Kidney tubule cell (primary cell): ENCODE data around the gene SQSTM1.

ENCODE experiments used
- DNase-seq: peaks from one replicate; pipeline ENCODE4 v3.0.0-alpha.2; 2018; ENCODE audit warnings: low spot score

SQSTM1 gene

GRCh38 chr5:179806250-179807048 lies 14.3 kb upstream of the SQSTM1 start, which contains the start of gene MGAT4B:
MGAT4B (minus strand) TSS chr5:179806866; CDS start chr5:179806583, 283 bp downstream.
- peak; percentile 82 for DNase-seq

GRCh38 chr5:179812135-179812825 lies 8.4 kb upstream of the SQSTM1 start:
- DNase-seq = no peak

DNA sequence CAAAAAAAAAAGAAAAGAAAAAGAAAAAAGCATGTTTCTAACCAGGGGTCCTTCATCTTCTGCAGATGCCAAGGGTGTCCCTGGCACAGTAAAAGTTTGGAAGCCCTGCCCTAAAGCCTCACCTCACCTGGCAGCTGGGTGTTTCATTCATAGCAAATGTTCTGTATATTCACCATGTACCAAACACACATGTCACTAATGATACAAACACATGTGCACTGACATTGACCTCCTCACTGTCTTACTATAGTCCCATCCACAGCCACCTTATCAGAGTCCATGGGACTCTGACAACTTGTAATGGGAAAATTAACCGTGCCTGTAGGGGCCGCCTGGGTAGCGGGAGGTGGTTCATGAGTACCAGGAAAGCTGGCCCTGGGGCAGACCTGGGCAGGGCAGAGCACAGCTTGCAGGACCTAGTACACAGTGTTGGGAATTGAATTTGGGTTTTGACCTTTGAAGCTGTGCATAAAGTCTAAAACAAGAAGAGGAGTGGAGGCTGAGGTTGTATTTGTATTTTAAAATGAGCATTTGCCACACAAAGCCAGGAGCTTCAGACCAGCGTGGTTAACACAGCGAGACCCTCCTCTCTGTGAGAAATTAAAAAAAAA lies 7.6 kb upstream of the SQSTM1 start:
- DNase-seq = no peak

GRCh38 chr5:179814090-179814489 lies 6.6 kb upstream of the SQSTM1 start:
- no peak for DNase-seq

DNA sequence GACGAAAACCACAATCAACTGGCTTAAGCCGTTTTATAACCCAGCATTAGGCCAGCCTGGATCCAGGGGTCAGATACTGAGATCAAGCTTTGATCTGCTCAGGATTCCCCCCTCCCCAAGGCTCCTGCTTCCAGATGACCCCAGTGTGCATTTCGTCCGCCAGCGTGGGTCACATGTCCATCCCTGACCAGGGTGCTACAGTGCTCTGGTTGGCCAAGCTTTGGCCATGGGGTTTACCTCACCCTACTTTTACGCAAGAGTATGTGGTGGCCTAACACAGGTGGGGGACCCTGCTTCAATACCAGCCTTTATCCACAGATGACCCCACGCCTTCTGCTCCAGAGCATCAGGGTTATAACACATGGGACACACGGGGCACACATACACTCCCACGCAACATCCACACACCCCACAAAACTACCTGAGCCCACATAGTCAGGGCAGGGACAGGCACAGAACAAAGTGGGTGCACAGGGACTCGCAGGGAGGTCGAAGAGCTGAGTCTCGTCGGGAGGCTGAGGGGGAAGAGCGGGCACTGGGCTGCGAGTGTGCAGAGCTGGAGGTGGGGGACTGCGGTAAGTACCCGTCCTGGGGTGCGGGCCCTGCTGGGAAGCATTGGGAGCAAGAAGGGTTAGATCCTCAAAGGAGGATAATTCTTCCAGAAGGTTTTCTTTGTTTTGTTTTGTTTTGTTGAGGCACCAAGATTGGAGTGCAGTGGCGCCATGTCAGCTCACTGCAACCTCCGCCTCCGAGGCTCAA lies 5.0 kb upstream of the SQSTM1 start:
- DNase-seq = no peak

DNA sequence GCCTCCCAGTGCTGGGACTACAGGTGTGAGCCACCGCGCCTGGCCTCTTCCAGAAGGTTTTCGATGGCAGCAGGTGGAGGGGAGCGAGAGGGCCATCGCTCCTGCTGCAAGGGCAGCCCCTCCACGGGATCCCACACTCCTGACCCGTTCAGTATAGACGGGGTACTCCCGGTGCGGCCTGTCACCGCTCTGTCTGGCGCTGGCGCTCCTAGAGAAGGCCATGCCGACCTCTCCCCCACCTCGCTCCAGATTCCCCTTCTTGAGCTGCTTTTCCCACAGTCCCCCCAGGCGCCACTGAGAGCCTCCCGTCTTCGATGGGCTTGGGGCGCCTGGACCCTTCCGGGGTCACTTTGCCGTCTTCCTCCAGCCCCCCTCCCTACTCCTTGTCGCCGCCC lies 4.3 kb upstream of the SQSTM1 start:
- DNase-seq = no peak

DNA sequence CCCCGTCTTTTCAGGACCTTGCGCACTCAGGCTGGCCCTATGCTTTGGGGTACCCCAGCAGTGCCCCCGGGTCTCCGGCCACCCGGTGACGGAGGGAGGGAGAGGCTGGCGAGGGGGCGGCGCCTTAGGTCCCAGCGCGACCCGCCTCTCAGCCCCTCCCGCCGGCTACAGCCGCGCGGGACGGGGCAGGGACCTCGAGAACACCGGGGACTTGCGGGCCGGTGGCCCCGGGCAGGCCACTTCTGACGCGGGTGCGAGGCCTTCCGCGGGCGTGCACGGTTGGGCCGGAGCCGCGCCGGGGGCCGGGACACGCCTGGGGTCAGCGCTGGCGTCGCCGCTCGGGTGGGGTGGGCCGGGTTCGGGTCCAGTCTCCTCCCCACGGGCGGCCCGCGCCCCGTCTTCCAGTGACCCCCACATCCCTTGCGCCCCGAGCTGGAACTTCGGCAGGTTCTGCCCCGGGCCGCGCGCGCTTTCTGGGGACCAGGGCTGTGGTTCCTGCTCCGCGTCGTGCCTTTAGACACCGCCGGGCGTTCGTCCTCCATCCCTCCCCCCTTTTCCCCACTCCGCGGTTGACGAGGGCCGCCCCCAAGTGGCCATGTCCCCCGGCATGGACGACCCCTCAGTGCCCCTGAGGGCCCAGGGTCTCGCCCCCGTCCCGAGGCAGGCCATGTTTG lies 3.8 kb upstream of the SQSTM1 start:
- DNase-seq = no peak

GRCh38 chr5:179817470-179817840 lies 3.2 kb upstream of the SQSTM1 start:
- no peak for DNase-seq

GRCh38 chr5:179817890-179818745 lies 2.6 kb upstream of the SQSTM1 start:
- DNase-seq = peak; percentile 36

DNA sequence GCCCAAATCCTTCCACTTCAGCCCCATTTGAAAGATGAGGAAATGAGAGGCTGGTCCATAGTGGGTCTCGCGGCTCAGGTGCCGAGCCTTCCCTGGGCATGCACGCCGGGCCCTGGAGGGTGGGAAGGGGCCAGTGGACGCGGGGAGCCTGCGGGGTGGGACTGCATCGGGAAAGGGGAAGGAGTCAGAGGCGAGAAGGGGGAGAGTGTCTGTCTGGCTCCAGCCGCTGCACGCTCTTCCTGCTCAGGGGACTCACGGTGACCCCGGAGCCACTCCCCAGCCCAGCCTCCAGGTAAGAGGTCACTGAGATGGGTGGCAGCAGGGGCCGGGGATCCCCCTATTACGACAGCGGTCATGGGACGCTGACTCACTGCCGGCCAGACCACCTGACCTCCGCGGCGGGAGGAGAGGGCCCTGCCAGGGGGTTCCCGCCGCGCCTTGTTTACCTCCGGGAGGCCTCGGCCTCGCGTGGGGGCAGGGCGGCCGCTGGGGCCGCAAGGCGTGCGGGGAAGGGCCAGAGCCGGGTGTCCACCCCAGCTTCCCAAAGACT lies 1.9 kb upstream of the SQSTM1 start:
- DNase-seq = peak; percentile 98

DNA sequence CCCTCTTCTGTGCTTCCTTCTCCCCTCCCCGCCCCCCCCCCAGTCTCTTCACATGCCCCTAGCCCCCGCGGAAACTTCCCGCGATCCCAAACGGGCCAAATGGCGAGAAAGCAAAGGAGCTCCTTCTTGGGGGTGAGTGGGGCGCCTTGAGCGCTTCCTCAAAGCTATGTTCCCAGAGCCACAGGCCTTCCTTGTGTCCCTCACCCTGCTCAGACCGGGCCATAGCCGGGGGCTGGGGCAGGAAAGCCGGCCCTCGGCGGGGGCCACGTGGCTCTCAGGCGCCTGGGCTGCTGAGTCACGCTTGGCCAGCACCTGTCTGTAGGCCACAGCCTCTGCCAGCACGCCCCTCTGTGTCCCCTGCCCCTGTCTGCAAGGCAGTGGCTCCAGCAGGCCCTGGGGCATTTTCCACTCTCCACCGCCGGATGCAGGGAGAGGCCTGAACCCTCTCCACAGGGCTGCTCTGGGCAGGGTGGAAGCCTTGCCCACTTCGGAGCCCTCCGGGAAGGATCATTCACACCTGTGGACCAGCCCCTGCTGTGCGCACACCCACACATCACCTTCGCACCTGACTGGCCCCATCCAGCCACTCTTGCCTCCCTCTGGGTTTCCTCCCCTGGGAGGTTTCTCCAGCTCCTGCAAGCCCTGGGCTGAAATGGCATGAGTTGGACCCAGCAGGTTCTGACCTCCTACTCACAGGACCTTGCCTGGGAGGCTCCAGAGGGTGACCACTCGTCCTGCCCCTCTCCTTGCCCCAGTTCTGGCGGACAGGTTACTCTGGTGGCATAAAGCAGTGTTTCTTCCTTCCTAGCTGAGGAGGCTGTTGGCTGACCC lies 1.2 kb upstream of the SQSTM1 start:
- peak; percentile 91 for DNase-seq

DNA sequence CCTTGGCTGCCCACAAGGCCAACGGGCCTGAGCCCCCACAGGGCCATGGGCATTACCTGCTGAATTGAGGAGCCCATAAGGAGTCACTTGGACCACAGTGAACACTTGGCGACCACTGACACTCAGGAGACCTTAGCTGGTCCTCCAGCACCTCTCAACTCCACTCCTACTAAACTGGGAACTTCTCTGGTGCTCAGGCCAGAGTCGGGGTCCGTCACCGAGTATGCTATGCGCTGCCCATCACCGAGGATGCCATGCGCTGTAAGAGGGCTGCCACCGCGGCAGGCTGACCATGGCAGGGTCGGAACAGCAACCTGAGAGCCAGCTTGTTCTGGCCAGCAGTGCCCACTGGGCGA lies 600 bp upstream of the SQSTM1 start:
- peak; percentile 32 for DNase-seq

DNA sequence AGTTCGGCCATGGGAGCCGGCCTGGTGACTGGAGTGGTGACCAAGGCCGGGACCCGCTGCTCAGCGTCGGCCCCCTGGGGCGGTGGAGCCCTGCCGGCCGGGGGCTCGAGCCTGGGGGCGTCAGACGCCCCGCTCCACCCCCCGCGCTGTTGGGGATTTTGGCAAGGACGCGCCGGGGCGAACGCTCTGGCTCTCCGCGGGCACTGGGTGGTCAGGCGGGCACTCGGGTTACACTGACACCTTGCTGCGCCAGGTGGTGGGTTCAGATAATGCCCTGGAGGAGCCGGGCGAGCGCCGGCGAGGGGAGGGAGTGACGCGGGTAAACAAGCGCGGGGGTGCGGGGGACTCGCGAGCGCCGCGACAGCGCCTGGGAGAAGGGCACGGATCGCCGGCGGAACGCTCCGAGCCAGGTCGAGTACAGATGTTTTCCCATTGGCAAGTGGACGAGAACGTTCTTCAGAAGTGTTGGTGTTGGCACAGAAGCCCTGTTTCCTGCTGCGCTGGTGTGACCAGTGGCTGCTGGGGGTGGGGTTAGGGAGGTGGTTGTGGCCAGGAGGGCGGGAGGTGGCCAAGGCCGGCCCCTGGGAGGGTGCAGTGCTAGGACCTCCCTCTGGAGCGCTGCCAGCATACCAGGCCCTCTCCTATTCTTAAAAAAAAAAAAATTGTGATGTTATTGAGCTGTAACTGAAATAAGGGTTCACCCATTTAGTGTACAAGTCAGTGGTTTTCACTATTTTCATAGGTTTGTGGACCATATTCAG lies 773 bp downstream of the SQSTM1 start:
- DNase-seq = peak; percentile 93

- DNase-seq = no peak
Observed at GRCh38 chr5:179822059-179822432, 1.3 kb downstream of the SQSTM1 start.

DNA sequence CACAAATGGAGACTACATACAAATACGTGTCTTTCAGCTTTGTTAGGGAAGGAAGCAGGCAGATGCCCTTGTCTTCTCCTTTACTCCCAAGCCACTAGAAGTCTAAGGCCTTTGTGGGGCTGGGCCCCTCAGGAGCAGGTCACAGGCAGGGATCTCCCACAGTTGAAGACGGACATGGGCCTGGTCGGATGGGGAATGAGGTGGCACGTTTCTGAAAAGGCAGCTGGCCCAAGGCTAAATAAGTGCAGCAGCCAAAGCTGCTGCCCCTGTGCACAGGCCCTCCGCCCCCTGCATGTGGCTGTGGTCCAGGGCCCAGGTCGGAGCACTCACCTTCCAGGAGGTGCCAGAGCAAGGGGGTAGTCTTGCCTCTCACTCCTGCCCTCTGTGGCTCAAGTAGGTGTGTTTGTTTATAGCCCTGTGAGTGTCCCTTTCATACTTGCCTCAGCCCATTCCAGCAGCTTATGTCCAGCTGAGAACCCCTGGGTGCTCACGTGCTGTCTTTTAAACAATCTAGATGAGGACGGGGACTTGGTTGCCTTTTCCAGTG lies 1.8 kb downstream of the SQSTM1 start:
- DNase-seq = peak; percentile 32

- no peak for DNase-seq
Observed at GRCh38 chr5:179823937-179824744, 3.4 kb downstream of the SQSTM1 start.

DNA sequence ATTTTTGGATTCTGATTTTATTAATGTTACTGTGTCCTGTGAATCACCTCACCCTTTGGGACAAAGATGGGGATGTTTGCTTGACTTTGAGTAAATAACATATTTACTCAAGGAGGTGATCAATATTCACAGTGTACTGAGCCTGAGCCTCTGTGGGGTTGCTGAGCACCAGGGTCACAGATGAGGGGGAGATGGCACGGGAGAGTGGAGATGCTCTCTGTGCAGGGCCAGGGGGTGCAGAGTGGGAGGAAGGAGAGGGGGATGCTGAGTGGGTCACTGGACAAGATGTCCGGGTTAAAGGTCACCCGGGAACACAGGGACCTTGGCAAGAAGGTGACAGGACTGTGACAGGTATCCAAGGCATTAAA lies 4.0 kb downstream of the SQSTM1 start:
- no peak for DNase-seq

GRCh38 chr5:179825655-179826182 lies 5.0 kb downstream of the SQSTM1 start:
- DNase-seq = peak; percentile 39
